OCI-LY1 (cell line): ENCODE measurements around the gene FAM131C.

Experiments used
- EZH2 ChIP-seq: fragments of 200-600 bp; sonication (generic), shearing (Covaris generic); IDR thresholded peaks from 2 replicates; pipeline ENCODE4 v1.8.0; 2017; ENCODE audit warnings: borderline replicate concordance, mixed run types, mild to moderate bottlenecking, antibody characterized with exemption, low read length, moderate library complexity, mixed read lengths
- TF ChIP-seq, protein P1 (sequence below): fragments of 200-600 bp; sonication (generic), shearing (Covaris generic); IDR thresholded peaks from 2 replicates; pipeline ENCODE4 v1.5.1; 2017; ENCODE audit warnings: mild to moderate bottlenecking, antibody characterized with exemption, low read length, moderate library complexity, mixed read lengths

DNA sequence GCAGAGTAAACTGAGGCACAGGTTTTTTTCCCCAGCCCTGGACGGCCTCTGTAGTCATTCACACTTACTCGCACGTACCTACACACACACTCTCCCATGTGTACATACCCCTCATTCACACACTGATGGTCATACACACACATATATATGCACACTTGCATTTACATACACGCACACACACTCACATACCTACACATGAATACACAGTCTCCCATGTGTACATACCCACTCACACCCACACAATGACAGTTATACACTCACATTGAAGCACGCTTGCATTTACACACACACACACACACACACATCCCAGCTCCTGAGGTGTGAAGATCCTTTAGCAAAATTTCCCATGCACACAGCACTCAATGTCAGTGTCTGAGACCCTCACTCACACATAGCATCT lies 766 bp upstream of the FAM131C start:
- TF ChIP-seq, protein P1, sequence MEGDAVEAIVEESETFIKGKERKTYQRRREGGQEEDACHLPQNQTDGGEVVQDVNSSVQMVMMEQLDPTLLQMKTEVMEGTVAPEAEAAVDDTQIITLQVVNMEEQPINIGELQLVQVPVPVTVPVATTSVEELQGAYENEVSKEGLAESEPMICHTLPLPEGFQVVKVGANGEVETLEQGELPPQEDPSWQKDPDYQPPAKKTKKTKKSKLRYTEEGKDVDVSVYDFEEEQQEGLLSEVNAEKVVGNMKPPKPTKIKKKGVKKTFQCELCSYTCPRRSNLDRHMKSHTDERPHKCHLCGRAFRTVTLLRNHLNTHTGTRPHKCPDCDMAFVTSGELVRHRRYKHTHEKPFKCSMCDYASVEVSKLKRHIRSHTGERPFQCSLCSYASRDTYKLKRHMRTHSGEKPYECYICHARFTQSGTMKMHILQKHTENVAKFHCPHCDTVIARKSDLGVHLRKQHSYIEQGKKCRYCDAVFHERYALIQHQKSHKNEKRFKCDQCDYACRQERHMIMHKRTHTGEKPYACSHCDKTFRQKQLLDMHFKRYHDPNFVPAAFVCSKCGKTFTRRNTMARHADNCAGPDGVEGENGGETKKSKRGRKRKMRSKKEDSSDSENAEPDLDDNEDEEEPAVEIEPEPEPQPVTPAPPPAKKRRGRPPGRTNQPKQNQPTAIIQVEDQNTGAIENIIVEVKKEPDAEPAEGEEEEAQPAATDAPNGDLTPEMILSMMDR, result no peak
- TF ChIP-seq EZH2, result no peak
